Mesodermal cell (in vitro differentiated cells): ENCODE data around the gene RAPGEF1.
"Not testable (repeated sequence)": the region's sequence is repeated elsewhere in the genome, so short reads cannot be mapped to it uniquely, and the experiment has no call there.

Experiments used
- H3K27ac ChIP-seq: 2 replicates; pipeline ENCODE4 v1.7.0; 2013; ENCODE audit warnings: mild to moderate bottlenecking, low read depth, low read length, moderate library complexity; ENCODE audit not compliant: severe bottlenecking
- H3K36me3 ChIP-seq: 2 replicates; pipeline ENCODE4 v1.7.1; 2013; ENCODE audit warnings: mild to moderate bottlenecking, low read length, moderate library complexity; ENCODE audit not compliant: control insufficient read depth, insufficient read depth
- H3K4me1 ChIP-seq: one replicate; pipeline ENCODE4 v1.7.1; 2013; ENCODE audit warnings: mild to moderate bottlenecking, low read length; ENCODE audit not compliant: insufficient read depth, control insufficient read depth, poor library complexity, severe bottlenecking
- H3K4me3 ChIP-seq: 2 replicates; pipeline ENCODE4 v1.7.0; 2013; ENCODE audit warnings: low read length, control low read depth, mild to moderate bottlenecking; ENCODE audit not compliant: insufficient read depth, poor library complexity, severe bottlenecking; ENCODE audit errors: extremely low read depth
- H3K9me3 ChIP-seq: 2 replicates; pipeline ENCODE4 v1.7.1; 2013; ENCODE audit warnings: mild to moderate bottlenecking, low read length, moderate library complexity; ENCODE audit not compliant: control insufficient read depth
- WGBS, 2 experiments: methylation state at CpG; one replicate each; pipeline ENCODE4 v1.1.5; 2013; ENCODE audit warnings: missing lambda C conversion rate in 2 of 2; ENCODE audit not compliant: insufficient coverage in 2 of 2; 5-methylcytosine and 5-hydroxymethylcytosine counted together

Gene RAPGEF1

DNA sequence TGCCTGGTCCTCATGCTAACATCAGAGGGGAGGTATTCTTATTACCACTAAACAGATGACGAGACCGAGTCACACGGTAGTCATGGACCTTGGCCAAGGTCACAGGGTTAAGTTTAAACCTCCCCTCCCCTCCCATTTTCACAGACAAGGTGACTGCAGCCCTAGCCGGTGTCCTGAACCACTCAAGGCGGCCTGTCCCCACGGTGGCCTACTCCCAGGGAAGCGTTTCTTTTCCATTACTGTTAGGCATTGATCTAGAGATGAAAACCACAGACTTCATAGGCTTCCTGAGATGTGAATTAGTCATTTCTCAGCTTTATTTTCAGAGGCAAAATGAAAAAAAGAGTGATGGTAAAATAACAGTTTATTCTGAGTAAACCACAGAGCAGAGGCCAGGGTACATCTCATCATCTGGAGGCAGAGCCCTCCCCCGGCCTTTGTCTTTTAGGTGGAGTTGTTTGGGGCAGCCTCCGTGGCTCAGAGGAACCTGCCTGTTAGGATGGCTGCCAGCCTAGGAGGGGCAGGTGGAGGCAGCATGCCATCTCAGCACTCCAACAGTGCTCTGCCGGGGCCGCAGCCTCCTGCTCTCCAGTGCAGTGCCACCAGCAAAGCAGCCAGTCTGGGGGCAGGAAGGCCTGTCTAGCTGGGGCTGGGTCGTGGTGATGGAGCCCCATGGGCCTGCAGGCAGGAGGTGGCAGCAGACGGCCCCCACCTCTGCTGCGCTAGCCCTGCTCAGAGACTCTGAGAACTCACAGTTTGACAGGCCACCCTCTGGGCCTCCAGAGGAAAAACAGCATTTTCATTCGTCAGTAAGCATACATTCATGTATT lies 71.2 kb downstream of the RAPGEF1 start:
- no peaks in the 10 kb centered on the region for H3K9me3 ChIP-seq
- H3K27ac ChIP-seq = peak overlapping the region; percentile 45
- no peak overlapping the region for H3K4me3 ChIP-seq
- H3K36me3 ChIP-seq = peaks cover 17% of the 10 kb centered on the region
- 66 to 75% methylated on average over 8 to 14 of the region's 15 CpGs for WGBS, 2 experiments
- peaks cover 60% of the 10 kb centered on the region for H3K4me1 ChIP-seq

DNA sequence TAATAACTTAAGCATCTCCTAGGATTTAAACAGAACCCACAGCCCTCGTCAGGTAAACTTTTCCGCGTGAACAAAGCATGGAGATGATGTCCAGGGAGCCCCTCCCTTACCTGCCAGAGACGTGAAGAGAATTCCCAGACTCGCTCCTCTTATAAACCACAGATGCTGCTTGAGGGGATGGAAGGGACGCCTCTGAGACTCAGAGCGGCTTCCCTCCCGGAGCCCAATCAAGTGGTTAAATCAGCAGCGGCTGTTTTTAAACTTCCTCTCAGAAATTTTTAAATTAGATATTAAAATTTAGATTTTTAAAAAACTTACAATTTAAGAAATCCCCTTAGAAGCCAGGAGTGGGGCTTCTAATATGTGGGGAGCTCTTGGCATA lies 71.8 kb downstream of the RAPGEF1 start:
- WGBS, 2 experiments = 100% methylated on average over 2 to 3 of the region's 9 CpGs
- Histone ChIP-seq H3K27ac (no peak overlapping the region), H3K4me3 (no peak overlapping the region), H3K9me3 (no peaks in the 10 kb centered on the region), H3K4me1 (peaks cover 53% of the 10 kb centered on the region), H3K36me3 (peaks cover 17% of the 10 kb centered on the region)

DNA sequence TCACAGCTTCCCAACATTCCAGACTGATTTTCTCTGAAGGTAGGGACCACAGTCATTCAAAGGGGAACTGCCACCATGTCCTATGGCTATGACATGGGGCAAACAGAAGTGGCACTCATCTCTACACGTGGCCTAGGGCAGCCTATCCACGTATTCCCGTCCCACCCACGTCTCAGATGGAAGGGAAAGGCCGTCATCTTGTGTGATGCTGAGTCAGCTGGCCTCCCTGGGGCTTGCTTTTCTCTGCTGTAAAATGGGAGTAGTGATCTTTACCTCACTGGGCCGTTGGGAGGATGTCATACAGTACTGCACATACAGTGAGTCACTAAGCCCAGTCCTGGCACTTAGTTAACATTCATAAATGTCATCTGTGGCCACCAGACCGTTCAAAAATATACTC lies 72.3 kb downstream of the RAPGEF1 start:
- no peak overlapping the region for H3K4me3 ChIP-seq
- 95 to 96% methylated on average over 7 of the region's 7 CpGs for WGBS, 2 experiments
- H3K4me1 ChIP-seq = peaks cover 49% of the 10 kb centered on the region
- H3K36me3 ChIP-seq = peaks cover 17% of the 10 kb centered on the region
- no peaks in the 10 kb centered on the region for H3K9me3 ChIP-seq
- no peak overlapping the region for H3K27ac ChIP-seq

DNA sequence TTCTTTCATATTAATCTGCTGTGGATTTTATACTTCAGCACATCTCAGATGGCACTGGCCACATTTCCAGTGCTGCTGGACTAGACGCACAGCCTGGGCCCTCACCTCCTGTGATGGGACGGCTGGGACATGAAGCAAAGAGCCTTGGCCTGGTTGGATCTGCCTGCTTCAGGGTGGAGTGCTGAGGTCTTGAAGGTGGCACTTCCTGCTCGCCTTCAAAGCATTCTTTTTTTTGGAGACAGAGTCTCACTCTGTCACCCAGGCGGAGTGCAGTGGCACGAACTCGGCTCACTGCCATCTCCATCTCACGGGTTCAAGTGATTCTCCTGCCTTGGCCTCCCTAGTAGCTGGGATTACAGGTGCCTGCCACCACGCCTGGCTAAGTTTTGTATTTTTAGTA lies 73.1 kb downstream of the RAPGEF1 start:
- no peaks in the 10 kb centered on the region for H3K9me3 ChIP-seq
- peaks cover 17% of the 10 kb centered on the region for H3K36me3 ChIP-seq
- no peak overlapping the region for H3K4me3 ChIP-seq
- WGBS, 2 experiments = 93% methylated on average over 3 to 6 of the region's 8 CpGs
- H3K4me1 ChIP-seq = peaks cover 41% of the 10 kb centered on the region
- H3K27ac ChIP-seq = no peak overlapping the region

DNA sequence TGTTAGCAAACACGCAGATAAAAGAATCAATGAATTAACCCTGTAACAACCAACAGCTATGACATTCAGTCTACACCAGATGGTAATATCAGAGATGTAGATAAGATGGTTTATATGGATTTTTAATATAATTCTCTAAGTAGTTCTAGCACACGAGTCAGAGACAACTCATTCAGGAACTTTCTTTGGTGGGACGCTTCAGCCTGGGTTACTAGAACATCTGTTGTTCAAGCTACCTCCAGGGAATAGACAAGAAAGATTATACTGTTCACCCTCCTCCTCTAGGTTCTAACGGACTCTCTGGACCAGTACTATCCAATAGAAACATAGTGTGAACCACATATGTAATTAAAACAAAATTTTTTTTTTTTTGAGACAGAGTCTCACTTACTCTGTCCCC lies 73.8 kb downstream of the RAPGEF1 start:
- Histone ChIP-seq H3K27ac (no peak overlapping the region), H3K4me3 (no peak overlapping the region)
- 100% methylated on average over 1 of the region's 4 CpGs; no CpG with 5 or more reads in 1 of the 2 experiments for WGBS, 2 experiments

DNA sequence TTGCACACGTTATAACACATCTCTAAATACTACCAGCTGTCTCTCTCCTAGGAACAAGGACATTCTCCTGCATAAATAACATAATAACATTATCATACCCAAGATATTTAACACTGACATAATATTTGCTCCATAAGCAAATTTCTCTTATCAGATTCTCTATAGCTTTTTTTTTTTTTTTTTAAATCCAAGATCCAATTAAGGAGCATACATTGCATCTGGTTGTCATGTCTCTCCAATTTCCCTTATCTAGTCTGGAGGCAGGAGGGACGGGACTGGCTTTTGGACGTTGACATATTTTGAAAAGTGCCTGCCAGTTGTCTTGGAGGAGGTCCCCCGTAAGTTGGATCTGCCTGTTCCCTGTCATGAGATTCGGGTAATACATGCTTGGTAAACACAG lies 76.6 kb downstream of the RAPGEF1 start:
- no peak overlapping the region for H3K27ac ChIP-seq
- H3K4me1 ChIP-seq = peaks cover 28% of the 10 kb centered on the region
- no peak overlapping the region for H3K4me3 ChIP-seq
- no peaks in the 10 kb centered on the region for H3K9me3 ChIP-seq
- H3K36me3 ChIP-seq = peaks cover 17% of the 10 kb centered on the region
- 94 to 99% methylated on average over 3 to 5 of the region's 5 CpGs for WGBS, 2 experiments

More for the DNA sequence above, 73.8 kb downstream of the RAPGEF1 start:
- Histone ChIP-seq H3K36me3 (peaks cover 17% of the 10 kb centered on the region), H3K4me1 (peaks cover 35% of the 10 kb centered on the region), H3K9me3 (no peaks in the 10 kb centered on the region)

DNA sequence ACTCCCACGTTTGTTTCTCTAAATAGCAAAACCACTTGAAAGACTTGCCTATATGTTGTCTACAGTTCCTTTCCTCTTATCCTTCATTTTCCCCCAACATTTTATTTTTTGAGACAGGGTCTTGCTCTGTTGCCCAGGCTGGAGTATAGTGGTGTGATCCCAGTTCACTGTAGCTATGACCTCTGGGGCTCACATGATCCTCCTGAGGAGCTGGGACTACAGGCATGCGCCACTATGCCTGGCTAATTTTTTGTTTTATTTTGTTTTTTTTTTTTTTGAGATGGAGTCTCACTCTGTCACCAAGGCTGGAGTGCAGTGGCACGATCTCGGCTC lies 77.6 kb downstream of the RAPGEF1 start:
- Histone ChIP-seq H3K36me3 (peaks cover 17% of the 10 kb centered on the region), H3K4me1 (peaks cover 31% of the 10 kb centered on the region)
- 80 to 96% methylated on average over 1 to 3 of the region's 4 CpGs for WGBS, 2 experiments
- H3K9me3 ChIP-seq, H3K4me3 ChIP-seq, H3K27ac ChIP-seq: not testable (repeated sequence)

DNA sequence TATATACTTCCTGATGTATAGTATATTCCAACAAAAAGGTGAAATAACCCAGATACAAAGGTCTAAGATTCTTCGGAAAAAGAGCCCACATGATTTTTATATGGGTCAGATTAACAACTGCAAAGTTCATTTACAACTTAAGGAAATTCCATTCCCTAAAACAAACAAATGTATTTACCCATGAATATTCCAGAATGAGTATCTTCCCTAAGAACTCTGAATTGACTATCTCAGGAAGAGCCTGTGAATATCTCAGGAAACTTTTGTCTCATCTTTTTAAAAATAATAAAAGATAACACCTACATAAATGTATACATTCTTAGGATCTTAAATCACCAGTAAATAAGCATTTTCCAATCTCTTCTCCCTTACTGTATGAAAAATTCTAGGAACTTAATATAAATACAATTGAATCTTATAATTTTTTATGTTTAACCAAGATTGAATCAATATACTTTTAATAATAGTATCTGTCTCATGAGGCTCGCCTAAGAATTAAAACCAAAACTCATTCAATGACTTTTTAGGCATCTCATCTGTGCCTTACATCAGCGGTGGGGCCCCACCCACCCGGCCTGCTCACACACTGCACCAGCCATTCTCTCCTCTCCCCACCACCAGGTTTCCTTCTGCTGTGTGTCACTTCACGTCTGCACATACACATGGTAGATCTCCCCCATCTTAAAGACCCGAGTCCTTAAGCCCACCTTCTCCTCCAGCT lies 78.1 kb downstream of the RAPGEF1 start:
- Histone ChIP-seq H3K9me3 (no peaks in the 10 kb centered on the region), H3K4me1 (peaks cover 34% of the 10 kb centered on the region), H3K27ac (no peak overlapping the region), H3K36me3 (peaks cover 17% of the 10 kb centered on the region), H3K4me3 (no peak overlapping the region)
- 90 to 92% methylated on average over 4 to 5 of the region's 6 CpGs for WGBS, 2 experiments

DNA sequence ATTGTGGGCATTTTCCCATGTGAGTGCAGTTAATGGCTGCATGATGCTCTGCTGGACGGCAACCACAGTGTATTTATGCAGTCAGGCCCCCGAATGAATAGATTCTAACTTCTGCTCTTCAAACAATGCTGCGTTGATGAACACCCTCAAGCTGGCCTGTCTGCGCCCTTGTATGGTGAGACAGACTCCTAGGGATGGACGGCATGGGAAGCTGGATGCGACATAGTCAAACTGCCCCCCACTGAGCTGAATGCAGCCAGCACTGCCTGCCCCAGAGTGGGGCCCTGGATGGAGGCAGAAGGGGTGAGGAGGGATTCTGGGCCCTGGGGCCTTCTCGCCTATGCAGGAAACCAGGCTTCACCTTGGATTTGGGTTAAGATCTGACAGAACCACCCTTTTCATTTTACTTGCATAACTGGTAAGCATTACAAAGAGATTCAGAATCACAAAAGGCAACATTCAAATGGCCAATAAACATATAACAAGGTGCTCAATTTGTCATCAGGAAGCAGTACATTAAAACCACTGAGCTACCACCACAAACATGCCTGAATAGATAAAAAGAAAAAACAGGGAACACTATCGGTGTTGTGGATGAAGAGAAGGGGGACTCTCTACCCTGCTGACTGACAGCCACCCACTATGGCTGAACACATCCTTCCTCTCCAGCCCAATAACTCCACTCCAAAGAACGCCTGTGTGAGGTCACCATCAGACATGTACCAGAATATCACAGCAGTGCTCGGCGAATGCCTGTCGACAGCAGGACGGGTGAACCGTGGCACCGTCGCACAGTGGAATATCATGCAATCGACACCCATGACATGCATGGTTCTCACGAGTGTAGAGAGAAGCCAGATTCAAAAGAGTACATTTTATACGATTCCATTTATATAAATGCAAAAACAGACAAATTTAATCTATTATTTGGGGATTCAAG lies 79.1 kb downstream of the RAPGEF1 start:
- WGBS, 2 experiments = 78 to 80% methylated on average over 14 to 16 of the region's 19 CpGs
- H3K4me3 ChIP-seq = no peak overlapping the region
- peaks cover 12% of the 10 kb centered on the region for H3K36me3 ChIP-seq
- H3K27ac ChIP-seq = no peak overlapping the region
- H3K4me1 ChIP-seq = peaks cover 34% of the 10 kb centered on the region
- no peaks in the 10 kb centered on the region for H3K9me3 ChIP-seq

DNA sequence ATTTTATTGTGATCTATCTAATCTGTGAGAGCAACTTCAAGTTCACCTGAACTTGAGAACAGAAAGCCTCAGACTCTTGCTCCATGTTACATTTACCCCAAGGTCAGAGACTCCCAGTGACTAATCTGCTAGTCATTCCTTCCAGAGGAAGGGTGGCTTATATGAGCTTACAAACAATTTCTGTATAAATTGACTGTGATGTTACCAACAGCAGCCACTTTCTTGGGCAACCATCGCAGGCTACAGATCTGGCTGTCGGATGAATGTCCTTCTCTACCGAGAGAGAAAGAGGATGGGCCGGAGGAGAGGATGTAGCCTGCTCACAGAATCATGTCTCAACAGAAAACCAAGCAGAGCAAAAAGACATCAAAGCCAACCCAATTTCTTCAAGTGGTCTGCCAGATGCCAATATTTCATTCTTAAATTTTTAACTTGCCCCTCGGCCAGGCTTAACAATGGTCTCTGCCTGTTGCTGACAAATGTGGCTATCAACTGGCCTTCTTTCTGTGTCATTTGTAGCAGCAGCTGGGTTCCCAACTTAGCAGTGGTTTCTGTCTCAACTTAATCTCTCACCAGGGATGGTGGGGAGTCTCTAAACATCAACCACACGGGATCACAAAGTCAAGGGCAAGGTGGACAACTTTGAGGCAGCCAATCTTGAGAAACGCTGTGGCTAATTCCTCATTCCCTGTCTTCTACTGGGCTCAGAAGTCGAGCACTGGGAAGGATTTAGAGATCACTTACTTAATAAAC lies 81.3 kb downstream of the RAPGEF1 start:
- WGBS, 2 experiments = 96 to 97% methylated on average over 5 to 6 of the region's 8 CpGs
- peaks cover 34% of the 10 kb centered on the region for H3K4me1 ChIP-seq
- peak overlapping the region; percentile 7 for H3K27ac ChIP-seq
- peaks cover 3% of the 10 kb centered on the region for H3K36me3 ChIP-seq
- H3K9me3 ChIP-seq = no peaks in the 10 kb centered on the region
- no peak overlapping the region for H3K4me3 ChIP-seq
